ENCODE results near the gene LCT.
A peak's percentile ranks its signal among the peaks of the same experiment; 100 is the strongest.
"Not testable (repeated sequence)": the region's sequence is repeated elsewhere in the genome, so short reads cannot be mapped to it uniquely, and the experiment has no call there.

Gene LCT

DNA sequence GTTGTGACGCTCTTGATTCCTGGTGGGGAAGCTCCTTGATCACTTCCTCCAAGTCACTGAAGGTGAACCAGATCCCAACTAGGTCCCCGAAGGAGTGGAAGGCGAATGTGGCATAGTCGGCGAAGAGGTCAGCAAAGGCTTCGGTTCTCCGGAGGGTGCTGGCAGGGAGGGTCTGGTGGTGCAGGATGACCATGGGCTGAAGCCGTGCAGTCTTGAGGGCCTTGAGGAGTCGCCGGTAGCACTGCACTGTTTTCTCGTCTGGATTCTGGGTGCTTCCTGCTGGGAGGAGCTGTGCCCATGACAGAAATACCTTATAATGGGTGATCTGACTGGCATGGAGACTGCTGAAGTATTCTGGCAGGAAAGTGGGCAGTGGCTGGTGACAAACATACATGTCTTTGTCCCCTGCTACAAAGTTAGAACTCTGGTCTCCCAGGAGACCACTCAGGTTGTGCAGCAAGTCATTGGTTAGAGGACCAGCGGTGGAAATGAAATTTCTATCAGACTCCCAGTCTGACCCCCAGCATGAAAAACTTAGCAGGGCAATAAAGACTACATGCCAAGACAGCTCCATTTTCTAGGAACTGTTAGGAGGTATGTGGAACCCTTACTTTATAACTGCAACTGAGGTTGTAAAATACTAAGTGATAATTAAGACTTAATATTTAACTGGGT lies at the start of gene LCT:
Gene LCT, minus strand, starts transcription at position 589 of the 675 bp plus-strand sequence. Its CDS starts 15 bp downstream, at position 574.
- DNase-seq, result no peak

DNA sequence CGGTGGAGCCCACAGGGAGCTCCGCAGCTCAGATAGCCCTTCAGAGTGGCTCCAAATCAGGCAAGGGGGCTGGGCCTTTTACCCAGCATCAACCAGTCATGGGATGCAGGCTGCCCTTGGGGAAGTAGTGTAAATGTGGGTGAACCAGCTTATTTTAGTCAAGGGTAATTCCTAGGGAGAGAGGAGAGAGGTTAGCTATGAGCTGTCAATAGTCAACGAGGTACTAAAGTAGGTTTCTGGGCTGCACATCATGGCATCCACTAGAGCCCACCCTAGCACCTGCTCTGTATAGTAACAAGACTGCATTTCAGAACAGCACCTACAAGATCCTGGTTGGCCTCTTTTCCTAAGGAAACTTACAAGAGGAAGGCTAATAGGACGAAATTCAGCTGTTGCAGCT lies 48.7 kb upstream of the LCT start:
- DNase-seq, result no peak

DNA sequence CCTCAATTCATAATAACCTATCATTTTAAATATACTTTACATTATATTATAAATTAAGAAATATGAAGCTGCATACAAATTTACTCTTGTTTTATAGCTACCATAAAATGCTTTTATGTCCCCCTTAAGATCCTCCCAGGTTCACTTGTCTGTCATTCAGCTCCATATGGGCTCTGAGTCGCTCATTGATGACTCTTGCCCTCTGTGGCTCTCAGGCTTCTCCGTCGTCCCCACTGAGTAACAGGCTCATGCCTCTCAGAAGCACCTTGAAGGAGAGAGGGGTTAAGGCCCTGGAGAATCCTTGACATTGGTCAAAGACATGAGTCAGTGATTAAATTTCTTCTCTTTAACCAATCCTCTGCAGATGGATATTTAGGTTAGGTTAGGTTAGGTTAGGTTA lies 45.4 kb upstream of the LCT start:
- no peak for DNase-seq

DNA sequence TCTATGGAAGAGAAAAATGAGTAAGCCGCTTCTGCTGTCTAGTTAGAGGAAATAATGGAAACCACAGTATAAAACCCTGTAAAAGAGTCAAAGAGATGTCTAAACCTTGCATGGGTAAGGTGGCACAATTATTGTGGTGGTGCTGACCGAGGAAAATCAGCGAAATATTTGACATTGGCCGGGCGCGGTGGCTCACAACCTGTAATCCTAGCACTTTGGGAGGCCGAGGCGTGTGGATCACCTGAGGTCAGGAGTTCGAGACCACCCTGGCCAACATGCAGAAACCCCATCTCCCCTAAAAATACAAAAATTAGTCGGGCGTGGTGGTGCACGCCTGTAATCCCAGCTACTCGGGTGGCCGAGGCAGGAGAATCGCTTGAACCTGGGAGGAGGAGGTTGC lies 39.8 kb upstream of the LCT start:
- DNase-seq, result not testable (repeated sequence)

DNA sequence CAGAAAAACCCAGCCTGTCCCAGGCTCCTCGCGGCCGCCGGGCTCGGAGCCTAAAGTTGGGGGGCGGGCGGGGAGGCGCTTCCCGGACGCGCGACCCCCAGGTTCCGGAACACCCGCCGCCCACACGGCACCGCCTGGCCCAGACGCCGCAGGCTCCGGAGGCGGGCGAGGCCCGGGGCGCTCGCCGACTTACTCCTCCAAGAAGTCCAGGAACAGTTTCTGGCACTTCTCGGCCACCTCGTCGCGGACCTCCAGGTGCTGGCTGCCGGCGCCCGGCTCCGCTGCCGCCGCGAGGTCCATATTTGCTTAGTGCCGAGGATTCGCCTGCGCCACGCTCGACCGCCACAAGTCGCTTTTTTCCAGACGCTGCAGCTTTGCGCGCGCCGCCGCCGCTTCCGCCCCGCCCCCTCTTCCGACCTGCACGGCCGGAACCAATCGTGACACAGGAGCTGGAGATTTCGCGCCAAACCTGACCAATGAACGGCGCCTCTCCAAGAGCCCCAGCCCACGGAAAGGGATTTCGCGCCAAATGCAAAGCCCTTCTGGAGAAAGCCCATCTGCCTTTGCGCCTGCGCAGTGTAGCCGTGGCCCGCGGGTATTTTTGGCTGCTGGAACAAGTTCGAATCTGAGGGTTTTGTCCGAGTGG lies 39.2 kb upstream of the LCT start, which contains the start of gene MCM6:
Gene MCM6, minus strand, starts transcription at position 378 of the 646 bp plus-strand sequence. Its CDS starts 78 bp downstream, at position 300.
- DNase-seq, result peak; percentile 97

DNA sequence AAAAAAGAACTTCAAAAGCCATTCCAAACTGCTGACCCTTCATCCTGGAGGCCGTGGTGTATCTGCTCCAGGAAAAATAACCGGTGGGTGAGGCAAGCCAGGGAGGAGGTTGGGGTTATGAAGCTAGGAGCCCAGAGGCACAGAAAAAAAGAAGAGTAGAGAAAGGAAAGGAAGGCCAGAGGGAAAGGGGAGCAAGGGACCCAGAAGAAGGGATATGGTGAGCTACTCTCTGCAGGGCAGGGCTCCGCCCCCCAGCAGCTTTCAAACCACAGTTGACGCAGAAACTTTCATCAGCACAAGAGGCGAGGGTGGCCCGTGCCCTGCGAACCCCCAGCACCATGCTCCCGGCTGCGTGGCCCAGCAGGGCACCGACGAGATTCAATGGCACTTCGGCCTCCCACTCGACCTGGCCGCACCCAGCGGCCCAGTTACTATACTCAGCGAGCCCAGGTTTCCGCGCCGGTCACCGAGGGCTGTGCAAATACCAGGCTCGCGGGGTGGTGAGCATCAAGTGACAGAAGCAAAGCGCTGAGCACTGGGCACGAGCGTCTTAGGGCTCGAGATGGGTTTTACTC lies 38.6 kb upstream of the LCT start:
- DNase-seq, result peak; percentile 72

DNA sequence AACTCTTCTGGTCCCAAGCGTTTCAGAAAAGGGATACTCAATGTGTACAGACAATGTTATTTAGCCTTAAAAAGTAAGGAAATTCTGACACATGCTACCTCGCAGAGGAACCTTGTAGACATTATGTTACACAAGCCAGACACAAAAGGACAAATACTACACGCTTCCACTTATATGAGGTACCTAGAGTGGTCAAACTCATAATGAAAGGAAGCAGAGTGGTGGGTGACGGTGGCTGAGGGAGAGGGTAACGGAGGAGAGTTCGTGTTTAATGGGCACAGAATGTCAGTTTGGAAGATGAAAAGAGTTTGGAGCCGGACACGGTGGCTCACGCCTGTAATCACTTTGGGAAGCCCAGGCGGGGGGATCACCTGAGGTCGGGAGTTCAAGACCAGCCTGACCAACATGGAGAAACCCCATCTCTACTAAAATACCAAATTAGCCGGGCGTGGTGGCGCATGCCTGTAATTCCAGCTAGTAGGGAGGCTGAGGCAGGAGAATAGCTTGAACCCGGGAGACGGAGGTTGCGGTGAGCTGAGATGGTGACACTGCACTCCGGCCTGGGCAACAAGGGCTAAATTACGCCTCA lies 37.9 kb upstream of the LCT start:
- DNase-seq, result no peak

DNA sequence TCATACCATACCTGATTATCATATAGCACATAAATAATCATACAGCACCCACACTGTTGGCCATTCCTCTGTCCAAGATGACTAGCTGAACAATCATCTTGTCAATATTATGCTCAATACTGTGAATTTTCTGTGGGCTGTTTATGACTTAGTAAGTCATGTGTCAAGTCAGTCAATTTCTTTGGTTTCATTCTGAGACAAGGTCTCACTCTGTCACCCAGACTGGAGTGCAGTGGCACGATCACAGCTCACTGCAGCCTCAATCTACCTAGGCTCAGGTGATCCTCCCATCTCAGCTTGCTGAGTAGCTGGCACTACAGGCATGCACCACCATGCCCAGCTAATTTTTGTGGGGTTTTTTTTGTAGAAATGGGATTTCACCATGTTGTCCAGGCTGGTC lies 33.6 kb upstream of the LCT start:
- no peak for DNase-seq

DNA sequence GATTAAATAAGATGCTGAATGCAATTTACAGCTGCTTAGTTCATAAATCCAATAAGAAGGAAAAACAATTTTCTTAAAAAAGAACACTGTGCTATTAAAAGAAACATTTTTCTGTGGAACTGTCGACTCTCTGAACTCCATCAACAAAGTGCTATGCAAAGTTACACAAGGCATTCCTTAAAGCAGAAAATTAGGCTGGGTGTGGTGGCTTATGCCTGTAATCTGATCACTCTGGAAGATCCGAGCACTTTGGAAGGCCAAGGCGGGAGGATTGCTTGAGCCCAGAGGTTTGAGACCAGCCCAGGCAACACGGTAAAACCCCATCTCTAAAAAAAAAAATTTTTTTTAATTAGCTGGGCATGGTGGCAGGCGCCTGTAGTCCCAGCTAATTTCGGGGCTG lies 26.2 kb upstream of the LCT start:
- no peak for DNase-seq

DNA sequence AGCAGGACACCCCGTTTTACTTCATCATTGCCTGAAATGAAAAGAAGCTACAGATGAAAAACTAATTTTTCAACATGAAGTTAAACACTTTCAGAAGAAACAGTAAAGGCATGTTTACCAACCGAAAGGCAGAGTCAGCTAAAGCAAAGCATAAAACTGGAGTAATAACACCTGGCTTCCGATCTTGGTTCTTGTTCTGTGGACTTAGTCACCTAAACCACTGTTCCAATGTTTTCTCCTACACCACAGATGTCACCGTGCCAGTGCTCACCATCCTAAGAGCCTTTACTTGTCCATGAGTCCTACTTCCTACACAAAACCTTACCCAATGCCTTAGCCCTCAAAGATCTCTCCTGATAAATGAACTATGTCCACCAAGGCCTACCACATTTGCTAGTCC lies 25.7 kb upstream of the LCT start:
- no peak for DNase-seq

DNA sequence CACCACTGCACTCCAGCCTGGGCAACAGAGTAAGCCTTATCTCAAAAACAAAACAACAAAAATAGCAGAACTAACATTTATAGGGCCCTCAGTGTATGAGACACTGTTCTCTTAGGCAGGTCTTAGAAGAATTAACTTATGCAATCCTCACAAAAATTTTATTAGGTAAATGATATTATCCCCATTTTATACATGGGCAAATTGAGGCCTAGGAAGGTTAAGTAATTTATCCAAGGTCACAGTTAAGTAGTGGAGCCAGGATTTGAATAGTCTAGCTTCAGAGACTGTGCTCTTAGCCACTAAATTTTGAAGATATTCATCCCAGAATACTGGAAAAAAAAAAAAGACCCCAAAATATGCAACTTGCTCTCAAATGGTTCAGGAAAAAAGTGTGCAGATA lies 16.4 kb upstream of the LCT start:
- DNase-seq, result no peak

DNA sequence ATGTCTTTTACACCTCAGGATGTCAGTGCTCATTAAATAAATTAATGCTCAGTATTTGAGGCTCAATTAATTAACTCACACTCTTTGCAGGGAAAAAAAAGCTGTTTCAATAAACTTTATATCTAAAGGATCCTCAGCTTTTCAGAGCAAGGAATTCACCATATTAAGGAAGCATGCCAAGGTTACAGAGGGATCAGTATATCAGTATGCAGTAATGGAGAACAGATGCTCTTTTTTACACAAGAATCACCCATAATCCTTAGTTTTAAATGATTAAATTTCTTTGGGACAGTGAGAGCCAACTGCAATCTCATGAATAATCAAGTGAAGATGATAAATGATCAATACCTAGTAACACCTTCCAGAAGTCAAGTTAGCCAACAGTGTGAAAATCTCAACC lies 14.9 kb upstream of the LCT start:
- DNase-seq, result no peak

DNA sequence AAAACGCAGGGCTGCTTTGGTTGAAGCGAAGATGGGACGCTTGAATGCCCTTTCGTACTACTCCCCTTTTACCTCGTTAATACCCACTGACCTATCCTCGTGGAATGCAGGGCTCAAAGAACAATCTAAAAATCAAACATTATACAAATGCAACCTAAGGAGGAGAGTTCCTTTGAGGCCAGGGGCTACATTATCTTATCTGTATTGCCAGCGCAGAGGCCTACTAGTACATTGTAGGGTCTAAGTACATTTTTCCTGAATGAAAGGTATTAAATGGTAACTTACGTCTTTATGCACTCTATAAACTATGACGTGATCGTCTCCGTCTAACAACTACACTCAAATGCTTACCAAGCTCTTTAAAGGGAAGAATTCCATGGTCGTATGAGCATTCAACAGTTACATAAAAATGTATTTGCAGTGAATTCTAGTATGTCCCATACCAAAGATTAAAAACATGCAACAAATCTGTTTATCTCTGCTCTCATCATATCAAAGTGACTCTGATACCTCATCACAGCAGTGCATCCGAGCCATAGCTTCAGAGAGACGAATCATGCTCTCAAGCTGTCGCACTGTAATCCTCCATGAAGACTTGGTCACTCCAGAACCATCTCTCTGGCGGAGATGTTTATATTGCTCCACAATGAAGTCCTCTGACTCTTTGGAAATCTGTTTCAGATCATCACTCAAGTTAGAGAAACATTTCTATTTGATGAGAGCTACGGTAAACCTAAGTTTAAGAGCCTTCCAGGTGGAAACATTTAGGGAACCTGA lies 14.1 kb upstream of the LCT start:
- DNase-seq, result no peak

DNA sequence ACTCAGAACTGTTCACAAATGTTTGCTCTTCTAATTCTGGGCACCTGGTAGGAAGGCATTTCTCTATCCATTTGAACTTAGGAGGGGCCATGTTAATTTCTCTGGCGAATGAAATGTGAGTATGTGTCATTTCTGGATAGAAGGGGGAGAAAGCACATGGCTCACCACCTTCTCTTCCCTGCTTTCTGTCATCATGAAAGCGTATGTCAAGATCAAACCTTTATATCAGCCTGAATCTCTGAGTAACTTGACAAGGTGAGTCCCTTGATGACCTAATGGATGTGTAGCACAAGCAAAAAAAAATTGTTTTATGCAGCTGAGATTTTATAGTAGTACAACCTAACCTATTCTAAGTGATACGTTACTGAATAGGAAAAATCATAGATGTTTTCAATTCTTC lies 12.1 kb upstream of the LCT start:
- no peak for DNase-seq

DNA sequence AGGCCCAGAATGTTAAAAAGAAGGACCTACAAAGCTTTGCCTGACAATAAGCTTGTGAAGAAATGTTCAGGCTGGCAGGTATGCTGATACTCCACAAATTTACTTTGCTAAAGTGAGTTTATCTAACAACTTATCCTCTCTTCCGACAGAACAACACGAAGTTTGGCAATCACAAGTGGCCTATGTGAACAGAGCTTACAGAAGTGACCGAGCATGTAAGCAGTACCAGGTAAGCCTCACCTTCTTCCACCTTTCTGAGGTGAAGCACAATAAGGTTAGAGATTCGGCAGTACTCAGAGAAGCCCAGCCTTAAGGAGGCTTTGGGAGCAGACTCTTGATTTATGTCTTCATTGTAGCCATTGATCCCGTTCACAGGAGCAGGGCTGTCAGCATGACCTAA lies 9.0 kb upstream of the LCT start:
- DNase-seq, result no peak

DNA sequence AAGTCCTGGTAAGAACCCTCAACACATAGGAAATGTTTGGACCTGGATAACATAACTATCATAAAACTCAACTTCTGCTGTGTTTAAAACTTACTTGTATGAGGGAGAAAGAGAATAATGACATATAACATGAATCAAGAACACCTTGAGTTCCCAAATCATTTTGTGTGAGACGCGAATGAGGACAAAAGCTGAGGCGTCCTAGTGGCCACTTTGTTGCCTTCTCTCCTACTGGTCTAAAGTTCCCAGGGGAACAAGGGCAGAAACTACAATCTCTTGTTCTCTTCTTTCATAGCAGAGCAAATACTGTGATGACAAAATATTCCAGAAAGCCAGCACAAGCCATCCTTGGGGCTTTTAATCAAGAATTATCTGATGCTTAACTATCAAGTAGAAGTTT lies 8.3 kb upstream of the LCT start:
- no peak for DNase-seq

DNA sequence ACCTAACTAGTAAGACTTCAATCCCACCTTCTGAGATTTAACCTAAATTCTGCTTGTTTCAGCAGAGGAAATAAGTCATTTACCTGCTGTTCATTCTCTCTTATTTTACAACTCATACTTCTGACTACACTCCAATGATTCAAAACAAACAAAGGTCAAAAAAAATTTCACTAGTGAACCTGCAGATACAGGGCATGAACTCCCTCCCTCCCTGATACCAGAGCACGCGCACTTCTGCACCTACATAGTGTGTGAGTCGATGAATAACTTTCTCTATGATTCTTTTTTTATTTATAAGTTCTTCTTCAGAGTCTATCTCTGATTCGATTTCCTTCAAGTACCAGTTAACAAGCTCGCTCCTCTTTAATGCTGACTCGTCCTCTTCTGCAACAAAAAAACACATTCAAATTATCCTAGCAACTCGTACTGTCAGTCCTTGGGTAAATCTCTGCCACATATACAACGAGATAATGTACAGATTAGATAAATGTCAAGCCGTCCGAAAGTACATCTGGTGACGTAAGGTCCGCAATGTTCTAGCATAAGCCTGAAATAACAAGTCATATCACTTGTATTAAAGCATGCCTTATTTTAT lies 7.4 kb upstream of the LCT start:
- DNase-seq, result no peak

DNA sequence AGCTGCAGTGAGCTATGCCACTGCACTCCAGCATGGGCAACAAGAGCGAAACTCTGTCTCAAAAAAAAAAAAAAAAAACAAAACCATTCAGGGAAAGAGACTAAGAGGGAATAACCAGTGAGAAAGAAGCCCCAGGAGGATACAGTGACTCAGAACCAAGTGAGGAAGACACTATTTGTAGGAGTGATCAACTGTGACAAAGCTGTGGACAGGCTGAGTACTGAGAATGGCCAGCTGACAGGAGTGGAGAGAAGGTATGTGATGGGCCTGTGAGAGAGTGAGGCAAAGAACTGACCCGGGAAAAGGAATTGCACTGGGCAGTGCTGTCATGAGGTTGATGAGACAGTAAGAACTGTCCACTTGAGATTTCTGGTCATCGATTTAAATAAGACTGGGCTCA lies 6.7 kb upstream of the LCT start:
- DNase-seq, result no peak

DNA sequence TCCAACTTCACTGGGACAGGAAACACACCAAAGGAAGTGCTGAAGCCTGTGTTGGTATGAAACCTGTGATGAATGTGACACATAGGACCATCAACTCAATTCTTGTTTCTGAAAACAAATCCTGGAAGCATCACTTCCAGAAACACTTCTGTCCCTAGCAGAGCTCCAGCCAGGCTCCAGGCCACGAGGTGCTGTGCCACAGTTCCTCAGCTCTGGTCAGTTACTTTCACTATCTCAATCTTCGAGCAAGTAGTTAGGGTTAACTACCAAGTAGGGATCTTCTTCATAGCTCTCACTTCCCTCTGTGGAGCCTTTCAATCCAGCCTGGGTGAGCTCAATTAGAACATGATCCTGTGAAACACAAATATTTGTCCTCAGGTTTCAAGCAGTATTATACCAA lies 3.6 kb upstream of the LCT start:
- no peak for DNase-seq

DNA sequence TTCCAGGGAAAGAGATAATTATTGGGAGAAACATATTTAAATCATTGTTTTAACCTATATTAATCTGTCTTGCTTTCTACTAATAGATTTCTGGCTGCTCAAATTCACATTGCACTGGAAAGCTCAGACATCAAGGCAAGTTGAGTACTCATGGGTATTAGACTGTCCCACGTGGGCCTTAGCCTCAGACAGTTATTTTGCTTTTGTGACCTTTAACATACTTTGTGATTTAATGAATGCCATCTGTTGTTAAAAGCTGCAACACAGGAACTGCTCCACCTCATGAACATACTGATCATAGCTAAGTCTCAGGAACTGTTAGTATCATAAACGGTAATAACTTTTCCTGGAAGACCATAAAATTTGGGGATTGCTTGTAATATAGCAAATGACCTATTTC lies 2.7 kb upstream of the LCT start:
- no peak for DNase-seq

DNA sequence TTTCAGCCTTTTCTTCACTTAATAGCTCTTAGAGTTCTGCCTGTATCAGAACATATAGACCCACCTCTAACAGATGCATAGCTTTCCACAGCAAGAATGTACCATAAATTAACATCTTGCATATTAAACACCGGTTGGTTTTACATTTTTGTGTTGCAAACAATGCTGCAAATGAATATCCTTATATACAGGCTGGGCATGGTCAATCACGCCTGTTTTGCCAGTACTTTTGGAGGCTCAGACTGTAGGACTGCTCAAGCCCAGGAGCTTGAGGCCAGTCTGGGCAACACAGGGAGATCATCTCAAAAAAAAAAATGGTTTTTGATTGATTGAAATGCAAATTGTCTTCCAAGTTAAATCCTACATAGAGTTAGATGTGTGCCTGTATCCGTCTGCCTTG lies 1.5 kb upstream of the LCT start:
- no peak for DNase-seq

DNA sequence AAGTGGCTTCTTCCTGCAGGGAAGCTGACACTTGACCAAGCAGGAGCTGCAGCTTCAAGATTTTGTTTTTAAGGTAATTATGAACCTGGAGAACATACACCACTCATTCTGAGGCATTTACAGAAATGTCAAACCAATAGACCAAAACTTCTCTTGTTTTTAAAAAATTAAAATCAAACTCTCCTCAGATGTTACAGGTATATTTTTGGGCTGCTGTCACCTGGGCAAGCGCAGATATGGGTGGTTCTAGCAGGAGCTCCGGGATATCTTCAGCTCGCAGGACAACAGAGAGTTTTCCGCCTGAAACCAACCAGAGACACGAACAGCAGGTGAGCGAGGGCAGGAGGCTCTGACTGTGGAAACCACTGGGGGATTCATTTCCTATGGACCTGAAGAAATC lies 4.1 kb downstream of the LCT start:
- DNase-seq, result no peak
